ENCODE measurements around the gene ADISSP. TPM values are rescaled to one million over a fixed set of nuclear protein-coding genes. Genes with fewer than 3 reads are reported as not detected.
A peak's percentile ranks its signal among the peaks of the same experiment; 100 is the strongest.

The ADISSP gene
- total RNA-seq, 1 experiment from 2014 or later = 244 TPM

DNA sequence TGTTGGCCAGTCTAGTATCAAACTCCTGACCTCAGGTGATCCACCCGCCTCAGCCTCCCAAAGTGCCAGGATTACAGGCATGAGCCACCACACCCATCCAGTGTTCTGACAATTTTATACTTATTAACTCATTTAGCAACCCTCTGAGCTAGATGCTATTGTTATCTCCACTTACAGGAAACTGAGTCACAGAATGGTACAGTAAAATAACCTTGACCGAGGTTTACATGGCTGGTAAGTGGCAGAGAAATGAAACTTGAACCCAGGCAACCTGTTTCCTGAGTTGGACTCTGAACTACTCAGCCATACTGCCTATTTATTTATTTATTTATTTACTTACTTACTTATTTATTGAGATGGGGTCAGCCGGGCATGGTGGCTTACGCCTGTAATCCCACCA, 48.5 kb downstream of the ADISSP start:
- Histone ChIP-seq H2AFZ (ENCODE audit: low read length) (no peak overlapping the region), H3K4me1 (ENCODE audit: insufficient read depth, low read length) (no peaks in the 10 kb centered on the region), H3K9me3 (ENCODE audit: low read length) (no peaks in the 10 kb centered on the region), H3K36me3 (ENCODE audit: low read depth, low read length) (no peaks in the 10 kb centered on the region), H3F3A (ENCODE audit: low read length, unreplicated experiment) (no peaks in the 10 kb centered on the region), H3K9me2 (replicated peaks; ENCODE audit: low read length) (no peaks in the 10 kb centered on the region), H3K27me3 (ENCODE audit: low read length) (peaks cover 8% of the 10 kb centered on the region; the same call in 1 of the 2 replicates), H3K4me2 (ENCODE audit: low read length) (no peak overlapping the region), H3K27ac (ENCODE audit: low read length) (no peak overlapping the region), H3K9ac (ENCODE audit: low read length) (no peak overlapping the region), H3K79me2 (ENCODE audit: low read length) (no peaks in the 10 kb centered on the region), H4K20me1 (ENCODE audit: low read length) (no peaks in the 10 kb centered on the region), H3K4me3 (ENCODE audit: low read length) (no peak overlapping the region)
- POLR2A ChIA-PET (ENCODE audit: unreplicated experiment) = no interaction called here
- CTCF ChIA-PET = no interaction called here
- TF ChIP-seq EZH2 (IDR thresholded peaks at IDR 0.05; ENCODE audit: low read length, unreplicated experiment) (no peak), EZH2phosphoT487 (IDR thresholded peaks at IDR 0.05; ENCODE audit: borderline replicate concordance, low read length) (no peak)
- TF ChIP-seq, protein P1, sequence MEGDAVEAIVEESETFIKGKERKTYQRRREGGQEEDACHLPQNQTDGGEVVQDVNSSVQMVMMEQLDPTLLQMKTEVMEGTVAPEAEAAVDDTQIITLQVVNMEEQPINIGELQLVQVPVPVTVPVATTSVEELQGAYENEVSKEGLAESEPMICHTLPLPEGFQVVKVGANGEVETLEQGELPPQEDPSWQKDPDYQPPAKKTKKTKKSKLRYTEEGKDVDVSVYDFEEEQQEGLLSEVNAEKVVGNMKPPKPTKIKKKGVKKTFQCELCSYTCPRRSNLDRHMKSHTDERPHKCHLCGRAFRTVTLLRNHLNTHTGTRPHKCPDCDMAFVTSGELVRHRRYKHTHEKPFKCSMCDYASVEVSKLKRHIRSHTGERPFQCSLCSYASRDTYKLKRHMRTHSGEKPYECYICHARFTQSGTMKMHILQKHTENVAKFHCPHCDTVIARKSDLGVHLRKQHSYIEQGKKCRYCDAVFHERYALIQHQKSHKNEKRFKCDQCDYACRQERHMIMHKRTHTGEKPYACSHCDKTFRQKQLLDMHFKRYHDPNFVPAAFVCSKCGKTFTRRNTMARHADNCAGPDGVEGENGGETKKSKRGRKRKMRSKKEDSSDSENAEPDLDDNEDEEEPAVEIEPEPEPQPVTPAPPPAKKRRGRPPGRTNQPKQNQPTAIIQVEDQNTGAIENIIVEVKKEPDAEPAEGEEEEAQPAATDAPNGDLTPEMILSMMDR (conservative IDR thresholded peaks at IDR 0.05; ENCODE audit: low read depth, low read length) = no peak
- ATAC-seq (no peak), DNase-seq (no peak)
- intact Hi-C loops (cut with micrococcal nuclease) = no loop called here
- no TSS peak for BruUV-seq (replicated peaks)

DNA sequence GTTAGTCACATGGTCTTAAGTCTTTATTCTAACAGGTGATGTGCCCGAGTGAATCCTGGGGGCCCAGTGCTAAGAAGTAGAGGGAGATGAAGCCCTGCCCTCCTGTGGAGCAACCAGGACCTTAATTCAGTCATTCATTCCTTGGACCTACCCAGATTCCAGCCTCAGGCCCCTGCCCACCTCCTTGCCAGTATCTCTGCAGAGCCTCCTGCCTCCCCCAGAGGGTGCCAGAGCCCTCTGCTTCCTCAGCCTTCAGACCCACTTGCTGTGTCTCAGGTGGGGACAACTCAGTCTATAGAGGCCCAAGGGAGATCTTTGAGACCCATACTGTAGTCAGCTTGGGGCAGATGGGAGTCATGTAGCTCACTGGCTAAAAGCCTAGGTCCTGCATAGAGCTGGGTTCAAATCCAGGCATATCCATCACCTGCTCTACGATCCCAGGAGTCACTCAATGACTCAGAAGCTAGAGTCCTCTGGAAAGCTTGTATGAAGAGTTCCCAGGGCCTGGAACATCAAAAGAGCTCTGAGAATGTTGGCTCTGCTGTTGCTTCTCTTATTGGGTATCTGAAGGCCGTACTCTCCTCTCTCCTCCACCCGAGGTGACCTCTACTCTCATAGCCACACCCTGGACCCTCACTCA, 51.2 kb downstream of the ADISSP start:
- H3K9me3 ChIP-seq (ENCODE audit: low read length) = no peaks in the 10 kb centered on the region
- no peak overlapping the region for H2AFZ ChIP-seq (ENCODE audit: low read length)
- peaks cover 8% of the 10 kb centered on the region; the same call in 1 of the 2 replicates for H3K27me3 ChIP-seq (ENCODE audit: low read length)
- H3K36me3 ChIP-seq (ENCODE audit: low read depth, low read length) = no peaks in the 10 kb centered on the region
- peak; percentile 64 for DNase-seq
- no TSS peak for BruUV-seq (replicated peaks)
- ChIA-PET CTCF (interaction anchor here (0.6 to 1.7 kb wide), 6 partner anchors 11 to 104 kb away, joined by 3 to 11 read pairs (median 4); partner anchors contain the start of genes ADISSP and SPEF1), POLR2A (ENCODE audit: unreplicated experiment) (no interaction called here)
- no peak overlapping the region for H3K4me2 ChIP-seq (ENCODE audit: low read length)
- ATAC-seq = peak; percentile 93
- H4K20me1 ChIP-seq (ENCODE audit: low read length) = no peaks in the 10 kb centered on the region
- no peak overlapping the region for H3K27ac ChIP-seq (ENCODE audit: low read length)
- no peak overlapping the region for H3K4me3 ChIP-seq (ENCODE audit: low read length)
- no peaks in the 10 kb centered on the region for H3K4me1 ChIP-seq (ENCODE audit: insufficient read depth, low read length)
- no peak for TF ChIP-seq EZH2phosphoT487 (IDR thresholded peaks at IDR 0.05; ENCODE audit: borderline replicate concordance, low read length)
- TF ChIP-seq, protein P1 (conservative IDR thresholded peaks at IDR 0.05; ENCODE audit: low read depth, low read length) = peak; percentile 92
- no peaks in the 10 kb centered on the region for H3K79me2 ChIP-seq (ENCODE audit: low read length)
- no peak overlapping the region for H3K9ac ChIP-seq (ENCODE audit: low read length)
- intact Hi-C loops (cut with micrococcal nuclease) = loop anchor here (1.0 kb wide), 1 partner anchor 65 kb away; the partner anchor contains the start of gene SPEF1
- no peaks in the 10 kb centered on the region for H3F3A ChIP-seq (ENCODE audit: low read length, unreplicated experiment)
- H3K9me2 ChIP-seq (replicated peaks; ENCODE audit: low read length) = no peaks in the 10 kb centered on the region

DNA sequence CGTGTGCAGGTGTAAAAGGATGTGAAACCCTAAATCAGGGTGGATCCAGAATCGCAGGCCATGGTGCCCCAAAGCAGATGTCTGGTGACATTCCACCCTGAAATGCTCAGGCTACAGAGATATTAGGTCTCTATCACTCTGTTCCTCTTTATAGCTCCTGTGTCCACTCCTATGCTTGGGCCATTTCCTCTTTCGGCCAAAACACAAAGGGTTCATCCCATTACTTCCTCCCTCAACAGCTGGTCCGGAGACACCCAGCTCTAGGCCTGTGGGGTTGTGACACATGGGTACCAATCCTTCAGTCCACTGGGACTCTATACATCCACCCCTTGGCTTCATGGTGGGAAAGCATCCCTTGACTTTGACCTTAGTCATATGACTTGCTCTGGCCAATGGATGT, 53.5 kb downstream of the ADISSP start:
- no peak for DNase-seq
- no peak overlapping the region for H3K4me3 ChIP-seq (ENCODE audit: low read length)
- POLR2A ChIA-PET (ENCODE audit: unreplicated experiment) = no interaction called here
- CTCF ChIA-PET = no interaction called here
- TF ChIP-seq EZH2 (IDR thresholded peaks at IDR 0.05; ENCODE audit: low read length, unreplicated experiment) (no peak), EZH2phosphoT487 (IDR thresholded peaks at IDR 0.05; ENCODE audit: borderline replicate concordance, low read length) (no peak)
- TF ChIP-seq, protein P1 (conservative IDR thresholded peaks at IDR 0.05; ENCODE audit: low read depth, low read length) = no peak
- H3K27ac ChIP-seq (ENCODE audit: low read length) = no peak overlapping the region
- H3K79me2 ChIP-seq (ENCODE audit: low read length) = no peaks in the 10 kb centered on the region
- no peaks in the 10 kb centered on the region for H4K20me1 ChIP-seq (ENCODE audit: low read length)
- intact Hi-C loops (cut with micrococcal nuclease) = no loop called here
- H3K4me1 ChIP-seq (ENCODE audit: insufficient read depth, low read length) = no peaks in the 10 kb centered on the region
- BruUV-seq (replicated peaks) = no TSS peak
- H3K27me3 ChIP-seq (ENCODE audit: low read length) = no peaks in the 10 kb centered on the region
- H2AFZ ChIP-seq (ENCODE audit: low read length) = no peak overlapping the region
- H3K9me3 ChIP-seq (ENCODE audit: low read length) = no peaks in the 10 kb centered on the region
- no peak for ATAC-seq
- no peaks in the 10 kb centered on the region for H3K9me2 ChIP-seq (replicated peaks; ENCODE audit: low read length)
- H3K36me3 ChIP-seq (ENCODE audit: low read depth, low read length) = no peaks in the 10 kb centered on the region
- no peaks in the 10 kb centered on the region for H3F3A ChIP-seq (ENCODE audit: low read length, unreplicated experiment)
- H3K4me2 ChIP-seq (ENCODE audit: low read length) = no peak overlapping the region
- H3K9ac ChIP-seq (ENCODE audit: low read length) = no peak overlapping the region
